GM21528 (cell line): Measurements from ENCODE around the gene SDSL.

ENCODE experiments used
- ATAC-seq: cut with Tn5 transposase; IDR thresholded peaks from one replicate; pipeline ENCODE4 v1.9.1; 2021; ENCODE audit warnings: mild to moderate bottlenecking, moderate library complexity; ENCODE audit not compliant: unreplicated experiment, low FRiP score

SDSL gene

DNA sequence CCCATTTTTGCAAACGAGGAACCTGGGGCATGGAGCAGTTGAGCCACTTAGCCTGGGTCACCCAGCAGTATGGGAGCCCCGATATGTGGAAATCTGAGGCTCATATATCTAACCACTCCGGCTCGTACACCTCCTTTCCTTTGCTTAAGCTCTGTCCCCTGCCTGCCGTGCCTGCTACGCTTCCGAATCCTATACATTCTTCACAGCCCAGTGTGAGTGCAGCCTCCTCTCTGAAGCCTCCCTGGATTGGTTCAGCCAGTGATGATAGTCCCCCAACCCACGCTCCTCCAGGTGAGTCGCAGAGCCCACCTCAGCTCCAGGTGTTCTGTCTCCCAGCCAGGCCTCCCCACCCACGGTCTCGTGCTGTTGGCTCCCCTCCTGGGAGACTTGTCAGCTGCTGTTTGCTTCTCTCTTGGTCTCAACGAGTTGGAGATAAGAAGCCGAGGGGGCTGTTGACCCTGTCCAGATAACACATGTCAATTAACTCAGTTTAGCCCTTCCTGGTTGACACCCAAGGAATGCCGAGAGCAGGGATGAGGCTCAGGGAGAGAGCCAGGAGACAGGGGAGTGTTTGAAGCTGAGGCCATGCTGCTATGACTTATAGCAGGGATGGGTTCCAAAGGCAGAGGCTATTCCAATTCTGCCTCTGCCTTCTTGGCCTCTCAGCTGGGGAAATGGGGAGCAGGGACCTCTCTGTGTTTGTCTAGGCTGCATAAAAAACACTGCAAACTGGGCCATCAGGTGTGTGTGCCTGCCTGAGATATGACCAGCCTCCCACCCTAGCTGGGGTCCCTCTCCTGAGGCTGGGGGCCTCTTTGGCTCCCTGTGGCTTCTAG, 19.0 kb downstream of the SDSL start:
- no peak for ATAC-seq

DNA sequence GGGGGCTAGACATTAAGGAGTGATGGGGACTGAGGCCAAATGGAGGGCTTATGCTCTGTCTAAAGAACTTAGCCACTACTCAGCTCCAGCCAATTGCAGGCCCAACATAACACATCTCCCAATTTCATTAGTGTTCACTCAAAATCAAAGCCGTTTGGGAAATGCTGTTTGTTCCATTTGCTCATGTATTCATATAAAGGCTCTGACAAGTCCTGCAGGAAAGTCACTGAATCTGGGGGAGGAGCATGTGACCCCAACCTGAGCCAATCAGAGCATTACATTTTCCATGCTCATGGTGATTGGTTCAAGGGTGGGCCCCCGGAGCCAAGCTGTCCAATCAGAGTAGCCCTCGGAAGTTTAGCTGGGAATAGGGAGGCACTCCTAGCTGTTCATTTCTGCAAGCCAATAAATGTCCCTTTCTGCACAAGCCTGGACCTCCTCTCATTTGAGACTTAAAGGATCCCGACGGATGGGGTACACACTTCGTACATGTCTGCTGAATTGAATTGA, 20.9 kb downstream of the SDSL start:
- ATAC-seq = no peak

DNA sequence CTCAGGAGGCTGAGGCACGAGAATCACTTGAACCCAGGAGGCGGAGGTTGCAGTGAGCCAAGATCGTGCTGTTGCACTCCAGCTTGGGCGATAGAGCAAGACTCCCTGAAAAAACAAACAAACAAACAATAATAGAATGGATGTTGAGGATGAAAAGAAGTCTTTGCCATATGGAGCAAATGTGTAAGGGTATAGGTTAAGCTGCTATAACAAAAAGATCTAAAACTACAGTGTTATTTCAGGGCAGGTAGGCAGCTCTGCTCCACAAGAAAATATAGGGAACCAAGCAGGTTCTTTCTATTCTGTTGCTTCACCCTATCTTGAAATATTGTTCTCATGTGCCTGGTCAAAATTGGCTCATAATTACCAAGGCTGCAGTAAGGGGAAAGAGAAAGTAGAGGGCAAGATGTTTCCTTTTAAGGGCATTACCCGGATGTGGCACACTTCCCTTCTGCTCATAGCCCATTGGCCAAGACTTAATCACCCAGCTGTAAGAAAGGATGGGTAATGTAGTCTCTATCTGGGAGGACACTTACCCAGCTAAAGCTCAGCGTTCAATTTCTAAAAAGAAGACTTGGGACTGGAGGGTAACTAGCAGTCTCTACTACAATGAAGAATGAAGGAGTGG, 23.5 kb downstream of the SDSL start:
- ATAC-seq = no peak

DNA sequence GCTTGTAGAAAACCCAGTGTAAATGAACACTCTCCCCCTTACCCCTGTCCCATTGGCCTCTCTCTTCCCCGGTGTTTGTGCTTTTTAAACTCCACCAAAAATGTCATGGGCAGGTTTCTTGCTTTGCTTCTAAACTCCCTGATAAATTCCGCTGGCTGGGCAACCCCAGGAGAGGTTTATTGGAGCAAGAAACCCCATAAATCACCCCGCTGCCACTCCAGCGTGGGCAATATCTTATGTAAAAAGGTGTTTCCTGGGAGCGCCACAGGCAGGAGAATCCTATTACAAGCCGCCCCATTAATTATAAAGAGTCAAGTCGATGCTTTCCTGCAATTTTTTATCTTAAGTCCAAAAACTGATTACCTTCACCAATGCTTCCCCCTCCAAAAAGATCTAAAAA, 26.7 kb downstream of the SDSL start:
- no peak for ATAC-seq

DNA sequence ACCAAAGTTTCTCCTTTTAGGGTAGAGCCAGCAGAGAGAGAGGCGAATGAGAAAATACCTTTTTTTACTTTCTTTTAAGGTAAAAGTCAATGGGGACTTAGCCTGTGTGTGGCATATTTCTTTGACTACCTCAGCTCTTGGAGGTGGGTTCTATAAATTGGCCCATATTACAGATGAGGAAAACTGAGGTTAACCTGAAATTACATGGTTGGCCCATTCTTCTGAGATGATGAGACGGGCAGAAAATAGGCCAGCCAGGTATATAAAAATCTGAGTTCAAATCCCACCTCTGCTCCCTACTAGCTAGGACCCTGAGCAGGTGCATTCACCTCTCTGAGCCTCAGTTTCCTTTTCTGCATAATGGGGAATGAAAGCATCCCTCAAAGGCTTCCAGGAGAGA, 27.1 kb downstream of the SDSL start:
- no peak for ATAC-seq

DNA sequence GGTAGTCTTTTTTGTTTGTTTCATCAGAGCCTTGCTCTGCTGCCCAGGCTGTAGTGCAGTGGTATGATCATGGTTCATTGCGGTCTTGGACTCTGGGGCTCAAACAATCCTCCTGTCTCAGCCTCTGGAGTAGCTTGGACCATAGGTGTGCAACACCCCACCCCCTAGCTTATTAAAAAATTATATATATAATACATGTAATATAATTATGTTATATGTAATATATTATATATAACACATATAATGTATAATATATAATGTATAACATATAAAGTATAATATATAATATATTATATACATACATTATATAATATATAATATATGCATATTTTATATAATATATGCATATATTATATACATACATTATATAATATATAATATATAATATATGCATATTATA, 27.7 kb downstream of the SDSL start:
- no peak for ATAC-seq

DNA sequence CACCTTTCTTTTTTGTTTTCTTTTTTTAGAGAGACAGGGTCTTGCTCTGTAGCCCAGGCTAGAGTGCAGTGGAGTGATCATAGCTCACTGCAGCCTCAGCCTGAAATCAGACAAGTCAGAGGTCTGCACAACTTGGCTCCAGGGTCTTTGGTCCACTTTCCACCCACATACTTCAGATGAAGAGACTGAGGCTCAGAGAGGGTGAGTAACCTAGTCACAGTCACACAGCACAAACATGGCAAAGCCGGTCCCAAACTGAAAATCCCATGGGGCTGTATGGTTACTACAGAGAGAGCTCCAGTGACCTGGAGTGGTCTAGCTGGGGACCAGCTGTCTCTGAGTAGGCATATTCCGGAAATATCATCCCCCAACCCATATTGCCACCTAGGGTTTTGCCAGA, 30.3 kb downstream of the SDSL start:
- ATAC-seq = no peak

DNA sequence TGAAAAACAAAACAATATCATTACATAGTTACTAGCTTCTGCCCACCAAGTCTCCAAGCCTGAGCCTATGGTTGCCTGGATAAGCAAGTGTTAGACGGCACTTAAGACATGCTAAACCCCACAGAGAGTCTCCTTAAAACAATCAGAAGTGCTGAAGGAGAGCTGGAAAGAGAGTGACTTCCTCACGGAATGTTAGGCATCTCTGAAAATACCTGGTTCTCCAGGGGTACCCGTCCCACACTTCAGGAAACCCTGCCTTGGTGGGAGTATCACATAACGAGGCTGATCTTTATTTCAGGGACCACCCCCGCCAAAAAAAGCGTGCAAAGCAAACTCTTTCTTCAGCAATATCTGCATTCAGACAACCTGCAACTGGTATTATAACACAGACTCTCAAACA, 31.1 kb downstream of the SDSL start:
- ATAC-seq = no peak

DNA sequence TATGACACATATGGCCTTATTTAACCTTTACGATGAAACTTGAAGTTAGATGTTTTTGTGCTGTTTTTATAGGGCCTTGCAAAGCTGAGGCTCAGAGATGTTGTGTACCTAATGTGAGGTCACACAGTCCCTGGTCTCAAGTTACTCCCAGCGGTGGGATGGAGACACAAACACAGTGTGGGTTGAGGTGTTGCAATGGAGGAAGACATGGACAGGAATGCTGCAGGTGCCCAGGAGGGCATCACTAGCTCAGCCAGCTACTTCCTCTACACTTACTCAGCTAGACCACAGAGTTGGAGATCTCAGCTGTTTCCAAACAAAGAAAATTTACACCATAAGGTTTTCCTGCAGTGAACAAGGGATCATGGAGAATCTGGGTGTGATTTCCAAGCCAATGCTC, 34.0 kb downstream of the SDSL start:
- no peak for ATAC-seq

DNA sequence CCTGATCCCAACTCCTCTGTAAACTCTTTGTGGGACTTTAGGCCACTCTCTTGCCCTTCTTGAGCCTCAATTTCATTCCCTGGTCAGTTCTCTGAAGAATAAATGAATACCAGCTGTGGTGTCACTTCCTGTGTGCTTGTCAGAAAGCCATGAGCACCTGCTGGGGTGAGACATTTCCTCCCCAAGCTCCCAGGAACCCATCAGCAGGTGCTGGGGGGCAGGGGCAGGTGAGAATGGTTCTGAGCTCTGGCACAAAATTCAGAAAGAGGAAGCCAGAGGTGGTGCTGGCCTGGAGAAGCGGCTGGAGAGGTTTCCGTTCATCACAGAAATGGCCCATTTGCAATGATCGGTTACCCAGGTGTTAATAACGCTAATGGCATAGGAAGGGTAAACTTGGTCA, 34.6 kb downstream of the SDSL start:
- ATAC-seq = no peak

DNA sequence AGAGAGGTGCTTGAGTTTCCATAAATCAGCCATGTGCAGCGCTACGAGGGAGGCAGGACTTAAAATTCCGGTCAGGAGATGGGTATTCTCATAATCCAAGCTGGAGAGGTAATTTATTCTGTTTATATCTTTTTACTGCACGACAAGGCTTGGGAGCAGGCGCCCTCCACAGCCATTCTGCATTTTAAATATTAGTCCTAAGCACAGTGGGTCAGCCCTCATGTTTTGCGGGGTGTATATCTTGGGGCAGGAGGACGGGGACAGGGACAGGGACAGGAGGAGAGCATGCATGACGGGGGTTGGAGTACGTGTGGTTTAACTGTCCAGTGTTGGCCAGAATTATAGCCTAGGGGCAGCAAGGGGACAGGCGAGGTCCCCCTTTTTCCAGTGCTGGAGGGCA, 35.0 kb downstream of the SDSL start:
- no peak for ATAC-seq

DNA sequence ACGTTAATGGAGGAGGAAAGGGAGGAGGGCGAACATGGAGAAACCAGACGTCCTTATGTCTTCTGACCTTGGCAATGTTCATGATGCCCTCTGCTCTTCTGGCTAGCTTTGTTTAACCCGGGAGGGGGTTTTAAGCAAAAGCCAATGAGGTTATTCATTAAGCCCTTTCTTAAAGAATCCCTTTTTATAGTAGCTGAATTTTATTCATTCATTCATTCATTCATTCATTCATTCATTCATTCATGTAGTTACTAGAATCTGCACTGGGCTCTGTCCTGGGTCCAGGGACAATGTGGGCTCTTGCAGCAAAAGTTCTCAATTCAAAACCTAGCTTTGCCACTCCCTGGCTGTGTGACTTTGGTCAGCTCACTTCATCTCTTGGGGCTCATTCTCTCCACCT, 35.5 kb downstream of the SDSL start:
- ATAC-seq = no peak

DNA sequence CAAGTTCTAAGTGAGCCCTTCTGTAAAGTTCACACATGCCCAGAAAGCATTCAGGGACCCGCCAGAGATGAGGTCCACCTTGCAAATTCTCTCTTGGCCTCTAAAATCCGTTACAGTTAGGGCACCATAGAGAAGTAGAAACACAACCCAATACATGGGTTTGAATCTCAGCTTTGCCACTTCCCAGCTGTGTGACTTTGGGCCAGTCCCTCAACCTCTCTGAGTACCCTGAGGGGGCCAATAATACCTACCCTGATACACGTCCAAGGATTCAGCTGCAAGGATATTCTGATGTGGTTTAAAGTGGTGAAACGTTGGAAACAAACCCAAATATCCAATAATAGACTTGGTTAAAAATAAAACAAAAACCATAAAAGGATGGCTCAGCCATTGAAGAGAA, 37.8 kb downstream of the SDSL start:
- no peak for ATAC-seq

DNA sequence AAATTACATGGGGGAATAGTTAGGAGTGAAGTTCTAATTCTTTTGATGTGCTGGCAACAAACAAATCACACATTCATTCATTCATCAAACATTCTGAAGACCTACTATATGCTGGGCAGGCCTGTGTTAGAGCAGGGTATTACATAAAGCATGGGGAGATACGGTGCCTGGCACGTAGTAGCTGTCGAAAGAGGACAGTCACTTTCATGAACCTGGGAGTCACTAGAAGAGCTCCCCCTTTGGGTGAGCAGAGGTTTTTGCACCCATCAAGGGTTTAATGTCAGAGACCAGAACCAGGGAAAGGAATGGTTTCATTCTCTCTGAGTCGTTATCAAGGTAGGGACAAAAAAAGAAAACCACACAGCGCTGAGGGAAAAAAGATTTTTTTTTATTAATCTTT, 39.5 kb downstream of the SDSL start:
- no peak for ATAC-seq

DNA sequence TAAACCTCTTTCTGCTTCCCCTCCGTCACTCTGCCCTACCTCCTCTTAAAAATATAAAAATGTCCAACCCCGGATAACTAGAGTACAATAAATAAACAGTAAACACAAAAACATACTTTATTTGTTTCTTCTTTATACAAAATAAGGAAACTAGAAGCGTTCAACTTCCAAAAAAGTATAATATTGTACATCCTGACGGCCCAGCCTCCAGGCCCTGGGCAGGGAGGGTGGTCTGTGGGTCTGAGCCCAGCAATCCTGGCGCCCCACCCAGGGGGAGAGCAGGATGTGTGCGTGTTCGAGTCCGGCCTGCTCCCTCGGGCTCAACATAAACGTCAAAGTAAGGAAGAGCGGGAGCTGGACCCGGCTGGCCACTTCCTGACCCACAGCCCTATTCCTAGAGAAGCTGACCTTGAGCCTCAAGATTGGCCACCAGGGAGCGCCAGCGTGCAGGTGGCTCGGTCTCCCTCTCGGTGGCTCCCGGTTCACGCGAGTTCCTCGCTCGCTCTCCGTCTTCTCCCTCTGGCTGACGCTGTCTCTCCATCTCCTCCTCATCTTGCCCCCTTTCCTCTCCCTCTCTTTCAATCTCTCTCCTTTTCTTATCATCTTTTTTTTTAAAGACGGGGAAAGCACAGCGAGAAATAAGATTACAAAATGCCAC, 40.1 kb downstream of the SDSL start:
- no peak for ATAC-seq

DNA sequence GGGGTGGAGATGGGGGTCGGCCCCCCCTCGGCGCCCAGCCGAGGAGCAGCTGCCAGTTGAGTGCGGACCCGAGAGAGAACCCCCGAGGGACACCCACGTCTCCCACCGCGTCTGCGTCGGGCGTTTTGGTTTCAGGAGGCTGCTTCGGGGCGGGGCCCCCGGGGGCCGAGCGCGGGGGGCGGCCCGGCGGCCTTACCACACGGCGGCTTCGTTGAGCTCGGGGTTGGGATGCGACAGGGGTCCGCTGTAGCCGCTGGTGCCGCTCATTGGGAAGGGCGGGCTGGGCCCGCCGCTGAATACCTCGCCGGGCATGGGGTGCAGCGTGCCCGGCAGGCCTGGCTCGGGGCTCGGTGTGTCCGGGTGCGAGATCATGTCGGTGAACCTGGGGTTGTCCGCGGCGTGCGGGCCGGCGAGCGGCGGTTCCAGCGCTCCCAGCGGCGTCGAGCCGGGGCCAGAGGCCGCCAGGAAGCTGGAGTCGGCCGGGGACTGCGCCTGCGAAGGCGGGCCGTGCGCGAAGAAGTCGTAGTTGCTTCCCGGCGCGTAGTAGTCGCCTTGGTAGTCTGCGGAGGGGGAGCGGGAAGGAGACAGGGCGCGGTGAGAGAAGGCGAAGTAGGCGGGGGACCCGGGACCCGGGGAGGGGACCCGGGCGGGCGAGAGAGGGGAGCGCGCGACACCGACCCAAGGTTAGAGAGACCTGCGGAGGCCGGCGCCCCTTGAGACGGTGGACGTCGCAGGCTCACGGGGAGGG, 41.0 kb downstream of the SDSL start:
- ATAC-seq = no peak

DNA sequence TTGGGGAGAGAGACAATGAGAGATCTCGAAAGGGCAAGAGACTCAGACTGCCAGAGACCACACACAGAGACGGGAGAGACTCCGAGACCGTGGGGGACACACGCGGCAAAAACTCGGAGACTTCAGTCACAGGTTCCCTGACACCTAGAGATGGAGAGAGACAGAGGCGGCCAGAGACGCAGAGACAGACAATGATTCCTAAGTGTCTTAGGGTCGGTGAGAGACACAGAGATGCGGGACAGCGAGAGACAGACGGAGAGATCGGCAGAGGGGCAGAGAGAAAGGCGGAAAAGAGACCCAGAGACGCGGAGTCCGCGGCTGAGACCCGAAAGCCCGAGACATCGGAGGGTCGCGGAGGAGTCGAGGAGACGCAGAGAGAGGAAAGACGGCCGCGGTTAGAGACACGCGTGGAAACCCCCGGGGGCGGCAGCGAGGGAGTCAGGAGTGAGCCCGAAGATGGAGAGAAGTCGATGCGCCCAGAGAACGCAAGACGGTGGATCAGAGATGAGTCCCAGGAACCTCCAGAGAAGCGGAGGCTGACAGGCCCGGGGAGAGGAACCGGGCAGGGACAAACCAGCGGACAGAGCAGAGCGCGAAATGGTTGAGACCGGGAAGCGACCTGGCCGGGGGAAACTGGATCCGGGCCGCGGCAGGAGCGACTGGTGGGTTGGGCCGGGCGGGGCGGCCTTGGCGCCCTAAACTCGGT, 41.7 kb downstream of the SDSL start:
- no peak for ATAC-seq

DNA sequence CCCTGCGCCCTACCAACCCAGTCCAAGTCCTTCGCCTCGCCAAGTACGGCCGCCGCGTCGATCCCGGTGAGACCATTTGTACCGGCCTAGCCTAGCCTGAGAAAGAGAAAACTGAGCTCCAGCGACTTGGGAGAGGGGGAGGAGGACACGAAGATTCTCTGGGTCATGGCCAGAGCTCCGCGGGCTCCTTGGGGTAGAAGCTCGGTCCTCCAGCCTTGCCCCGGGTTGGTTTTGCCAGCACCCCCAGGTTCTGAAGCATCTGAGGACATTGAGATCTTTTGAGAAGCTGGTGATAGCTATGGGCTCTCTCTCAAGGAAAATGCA, 42.2 kb downstream of the SDSL start:
- no peak for ATAC-seq

DNA sequence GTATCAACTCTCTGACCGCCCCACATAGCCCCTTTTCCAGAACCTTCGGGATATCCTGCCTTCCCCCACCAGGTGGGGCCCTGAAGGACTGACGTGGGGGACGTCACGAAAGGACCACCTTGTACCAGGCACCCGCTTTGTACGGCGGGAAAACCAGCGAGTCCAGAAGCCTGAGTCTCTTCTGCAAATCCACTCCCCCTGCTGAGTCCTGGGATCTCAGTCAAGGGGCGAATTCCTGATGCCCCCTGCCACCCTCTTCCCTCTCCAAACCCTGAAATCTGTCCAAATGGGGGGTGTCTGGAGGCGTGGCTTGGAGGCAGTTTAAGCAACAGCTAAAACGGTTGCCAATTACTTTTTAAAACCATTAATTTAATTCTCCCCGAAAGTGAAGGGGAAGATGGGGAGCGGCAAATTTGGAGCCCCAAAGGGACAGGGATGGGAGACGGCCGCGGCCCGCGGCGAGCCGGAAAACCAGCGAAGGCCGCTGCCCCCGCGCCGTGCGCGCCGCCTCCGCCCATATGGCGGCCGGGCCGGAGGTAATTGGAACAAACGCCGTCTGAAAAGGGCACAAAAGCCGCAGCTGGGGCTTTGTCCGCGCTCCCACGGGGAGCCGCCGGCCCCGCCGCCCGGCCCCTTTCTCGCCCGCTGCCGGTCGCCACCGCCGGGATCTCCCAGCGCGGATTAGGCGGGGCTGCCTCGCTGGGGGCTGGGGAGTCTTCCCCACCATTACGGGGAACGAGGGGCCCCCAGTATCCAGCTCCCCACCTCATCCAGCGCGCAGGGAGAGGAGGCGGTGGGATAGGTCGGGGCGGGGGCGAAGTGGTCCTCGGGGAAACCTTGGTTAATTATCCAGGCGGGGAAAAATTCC, 42.9 kb downstream of the SDSL start:
- ATAC-seq = no peak
